NK-92 (cell line): ENCODE measurements around the gene ACSF2.

Experiments
- DNase-seq: peaks from one replicate; lab custom pipeline; 2025; ENCODE audit not compliant: unreplicated experiment; lab: John Stamatoyannopoulos, UW

The ACSF2 gene

GRCh38 chr17:50437409-50437808 lies 11.4 kb downstream of the ACSF2 start:
- DNase-seq, result no peak

- no peak for DNase-seq
Measured at GRCh38 chr17:50439008-50439407, 13.0 kb downstream of the ACSF2 start.

GRCh38 chr17:50440172-50440837 lies 14.3 kb downstream of the ACSF2 start:
- no peak for DNase-seq

- DNase-seq, result no peak
Measured at GRCh38 chr17:50440838-50441829, 15.1 kb downstream of the ACSF2 start.

- DNase-seq, result no peak
Measured at GRCh38 chr17:50443505-50443974, 17.5 kb downstream of the ACSF2 start.

GRCh38 chr17:50444841-50445715 lies 19.1 kb downstream of the ACSF2 start:
- DNase-seq, result no peak

GRCh38 chr17:50445730-50446325 lies 19.8 kb downstream of the ACSF2 start:
- DNase-seq, result no peak

- DNase-seq, result no peak
Measured at GRCh38 chr17:50447870-50448595, 22.0 kb downstream of the ACSF2 start.

- no peak for DNase-seq
Measured at GRCh38 chr17:50448643-50449042, 22.6 kb downstream of the ACSF2 start.

GRCh38 chr17:50451943-50452629 lies 26.1 kb downstream of the ACSF2 start:
- DNase-seq, result no peak

GRCh38 chr17:50452630-50453300 lies 26.7 kb downstream of the ACSF2 start:
- DNase-seq, result no peak

- no peak for DNase-seq
Measured at GRCh38 chr17:50453901-50454300, 27.9 kb downstream of the ACSF2 start.

- DNase-seq, result no peak
Measured at GRCh38 chr17:50457621-50458020, 31.6 kb downstream of the ACSF2 start.

GRCh38 chr17:50458270-50458669 lies 32.3 kb downstream of the ACSF2 start:
- DNase-seq, result no peak

GRCh38 chr17:50458701-50459676 lies 33.0 kb downstream of the ACSF2 start:
- no peak for DNase-seq

GRCh38 chr17:50459756-50460155 lies 33.7 kb downstream of the ACSF2 start:
- DNase-seq, result no peak

GRCh38 chr17:50460831-50461526 lies 35.0 kb downstream of the ACSF2 start:
- DNase-seq, result no peak
